Mesenchymal stem cell (in vitro differentiated cells and primary cell): ENCODE results near the gene PARD3.

ENCODE experiments used
- DNase-seq: peaks from one replicate; pipeline ENCODE4 v3.0.0-alpha.2; 2013
- H2AFZ ChIP-seq: one replicate; pipeline ENCODE4 v1.6.1; 2013; ENCODE audit warnings: low read depth, mild to moderate bottlenecking, control low read depth, inconsistent platforms, low read length, moderate library complexity
- H2AK5ac ChIP-seq: 2 replicates; pipeline ENCODE4 v1.6.1; 2013; ENCODE audit warnings: low read length, moderate library complexity, mild to moderate bottlenecking, inconsistent platforms; ENCODE audit not compliant: severe bottlenecking
- H2BK120ac ChIP-seq: one replicate; pipeline ENCODE4 v1.6.1; 2013; ENCODE audit warnings: low read depth, mild to moderate bottlenecking, inconsistent platforms, low read length, moderate library complexity
- H2BK12ac ChIP-seq, 2 experiments: one replicate each; pipeline ENCODE4 v1.6.1; 2013; ENCODE audit warnings: inconsistent platforms in 2 of 2, low read length in 2 of 2, mild to moderate bottlenecking in 2 of 2, moderate library complexity in 2 of 2, control low read depth in 1 of 2
- H2BK15ac ChIP-seq: one replicate; pipeline ENCODE4 v1.6.1; 2013; ENCODE audit warnings: mild to moderate bottlenecking, low read depth, inconsistent platforms; ENCODE audit not compliant: poor library complexity, severe bottlenecking
- H2BK5ac ChIP-seq: 2 replicates; pipeline ENCODE4 v1.6.1; 2013; ENCODE audit warnings: low read depth, mild to moderate bottlenecking, low read length, control low read depth, inconsistent platforms; ENCODE audit not compliant: poor library complexity, severe bottlenecking
- H3K14ac ChIP-seq, 2 experiments: one replicate each; pipeline ENCODE4 v1.6.1; 2013; ENCODE audit warnings: inconsistent platforms in 2 of 2, low read length in 2 of 2, control low read depth in 1 of 2, mild to moderate bottlenecking in 1 of 2, moderate library complexity in 1 of 2
- H3K18ac ChIP-seq, 2 experiments: one replicate each; pipeline ENCODE4 v1.6.1; 2013; ENCODE audit warnings: inconsistent platforms in 2 of 2, low read length in 2 of 2, control low read depth in 1 of 2, low read depth in 1 of 2, mild to moderate bottlenecking in 1 of 2
- H3K23ac ChIP-seq, 2 experiments: one replicate each; pipeline ENCODE4 v1.6.1; 2013; ENCODE audit warnings: inconsistent platforms in 2 of 2, low read length in 2 of 2, mild to moderate bottlenecking in 2 of 2, moderate library complexity in 2 of 2, control low read depth in 1 of 2
- H3K27ac ChIP-seq: 2 replicates; pipeline ENCODE4 v1.5.1; 2013; ENCODE audit warnings: mild to moderate bottlenecking, moderate library complexity, low read length, control low read depth, inconsistent platforms; ENCODE audit not compliant: poor library complexity, severe bottlenecking
- H3K27me3 ChIP-seq, 2 experiments: 2 replicates each; pipeline versions ENCODE4 v1.6.1 to v1.7.0; 2013; ENCODE audit warnings: low read length in 2 of 2, mild to moderate bottlenecking in 2 of 2, moderate library complexity in 2 of 2, control low read depth in 1 of 2, inconsistent platforms in 1 of 2; ENCODE audit not compliant: control insufficient read depth in 1 of 2, insufficient read depth in 1 of 2
- H3K36me3 ChIP-seq, 2 experiments: 2 replicates each; pipeline versions ENCODE4 v1.6.1 to v1.7.0; 2013; ENCODE audit warnings: low read length in 2 of 2, control low read depth in 1 of 2, inconsistent platforms in 1 of 2, low read depth in 1 of 2, mild to moderate bottlenecking in 1 of 2; ENCODE audit not compliant: insufficient read depth in 2 of 2, control insufficient read depth in 1 of 2
- H3K4ac ChIP-seq, 2 experiments: one replicate each; pipeline ENCODE4 v1.6.1; 2013; ENCODE audit warnings: inconsistent platforms in 2 of 2, low read length in 2 of 2, mild to moderate bottlenecking in 2 of 2, moderate library complexity in 2 of 2, control low read depth in 1 of 2, low read depth in 1 of 2
- H3K4me1 ChIP-seq: 2 replicates; pipeline ENCODE4 v1.6.1; 2013; ENCODE audit warnings: low read depth, low read length, control low read depth; ENCODE audit not compliant: control insufficient read depth, insufficient read depth
- H3K4me2 ChIP-seq: 2 replicates; pipeline ENCODE4 v1.6.1; 2013; ENCODE audit warnings: low read length, mild to moderate bottlenecking, inconsistent platforms; ENCODE audit not compliant: poor library complexity, severe bottlenecking
- H3K4me3 ChIP-seq, 2 experiments: 2 replicates each; pipeline versions ENCODE4 v1.5.1 to v1.7.0; 2013; ENCODE audit warnings: low read length in 2 of 2, mild to moderate bottlenecking in 2 of 2, control low read depth in 1 of 2, low read depth in 1 of 2; ENCODE audit not compliant: insufficient read depth in 1 of 2
- H3K79me1 ChIP-seq: replicated peaks from 2 replicates; pipeline ENCODE4 v1.6.1; 2013; ENCODE audit warnings: mild to moderate bottlenecking, control low read depth, low read length, inconsistent platforms; ENCODE audit not compliant: poor library complexity, severe bottlenecking
- H3K9ac ChIP-seq: 2 replicates; pipeline ENCODE4 v1.7.0; 2013; ENCODE audit warnings: mild to moderate bottlenecking, low read length, moderate library complexity
- H3K9me3 ChIP-seq: 2 replicates; pipeline ENCODE4 v1.7.0; 2013; ENCODE audit warnings: mild to moderate bottlenecking, low read length; ENCODE audit not compliant: control insufficient read depth
- H4K8ac ChIP-seq: one replicate; pipeline ENCODE4 v1.6.1; 2013; ENCODE audit warnings: inconsistent platforms, mild to moderate bottlenecking, low read length, moderate library complexity
- H4K91ac ChIP-seq: one replicate; pipeline ENCODE4 v1.6.1; 2013; ENCODE audit warnings: mild to moderate bottlenecking, low read length, inconsistent platforms
- WGBS: methylation state at CpG from one replicate; pipeline ENCODE4 v1.1.7; 2013; ENCODE audit warnings: mixed read lengths; 5-methylcytosine and 5-hydroxymethylcytosine counted together

Gene PARD3

DNA sequence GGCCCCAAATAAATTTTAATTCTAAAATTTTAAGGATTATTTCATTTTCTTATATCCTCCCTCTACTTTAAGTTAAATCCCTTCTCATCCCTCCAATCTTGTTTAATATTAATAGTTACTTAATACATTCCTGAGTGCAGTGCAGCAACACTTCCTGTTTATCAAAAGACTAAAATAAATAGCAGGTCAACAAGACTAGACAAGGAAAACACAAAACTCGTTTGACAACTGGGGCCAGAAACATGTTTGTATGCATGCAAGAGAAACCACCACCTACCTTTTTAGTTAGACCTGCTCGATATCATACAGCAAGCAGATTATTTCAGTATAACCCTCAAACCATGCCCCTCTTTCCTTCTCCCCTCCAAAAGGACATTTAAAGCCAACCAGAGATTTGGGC lies 95.8 kb downstream of the PARD3 start:
- H3K9ac ChIP-seq, result no peak overlapping the region
- H3K4me3 ChIP-seq, result no peak overlapping the region
- no peak overlapping the region for H2BK5ac ChIP-seq
- no peak overlapping the region for H4K8ac ChIP-seq
- H3K4me2 ChIP-seq, result no peak overlapping the region
- no peak overlapping the region for H3K14ac ChIP-seq
- no peak overlapping the region for H2BK120ac ChIP-seq
- no peak overlapping the region for H2BK15ac ChIP-seq
- WGBS, result 50% methylated on average over 2 of the region's 2 CpGs
- H3K4me1 ChIP-seq, result peaks cover 18% of the 10 kb centered on the region
- H3K79me1 ChIP-seq, result peaks cover 1% of the 10 kb centered on the region
- H2AK5ac ChIP-seq, result no peak overlapping the region
- H3K4ac ChIP-seq, result no peak overlapping the region
- H2BK12ac ChIP-seq, result no peak overlapping the region
- no peak overlapping the region for H4K91ac ChIP-seq
- H3K23ac ChIP-seq, result no peak overlapping the region
- DNase-seq, result peak; percentile 17
- H2AFZ ChIP-seq, result no peak overlapping the region
- no peak overlapping the region for H3K18ac ChIP-seq
- H3K27me3 ChIP-seq, result no peaks in the 10 kb centered on the region
- H3K9me3 ChIP-seq, result no peaks in the 10 kb centered on the region
- peak overlapping the region; percentile 51 for H3K27ac ChIP-seq
- no peaks in the 10 kb centered on the region for H3K36me3 ChIP-seq

DNA sequence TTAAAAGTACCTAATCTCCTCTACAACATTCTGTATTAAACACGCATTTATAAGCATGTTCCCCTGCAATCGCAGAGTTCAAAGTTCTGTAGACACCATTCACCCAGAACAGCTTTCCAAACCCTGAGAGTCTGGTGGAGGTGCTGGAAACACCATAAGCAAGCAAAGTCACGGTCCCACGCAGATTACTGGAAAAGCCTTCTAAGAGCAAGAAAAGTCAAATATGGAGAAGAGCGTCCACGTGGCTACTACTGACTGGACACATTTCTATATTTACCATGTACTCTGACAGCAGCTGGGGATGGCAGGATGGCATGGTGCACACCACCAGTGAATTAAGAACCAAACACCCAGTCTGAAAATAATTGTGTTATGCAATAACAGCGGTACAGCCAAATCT lies 97.7 kb downstream of the PARD3 start:
- H4K91ac ChIP-seq, result no peak overlapping the region
- 83% methylated on average over 7 of the region's 7 CpGs for WGBS

DNA sequence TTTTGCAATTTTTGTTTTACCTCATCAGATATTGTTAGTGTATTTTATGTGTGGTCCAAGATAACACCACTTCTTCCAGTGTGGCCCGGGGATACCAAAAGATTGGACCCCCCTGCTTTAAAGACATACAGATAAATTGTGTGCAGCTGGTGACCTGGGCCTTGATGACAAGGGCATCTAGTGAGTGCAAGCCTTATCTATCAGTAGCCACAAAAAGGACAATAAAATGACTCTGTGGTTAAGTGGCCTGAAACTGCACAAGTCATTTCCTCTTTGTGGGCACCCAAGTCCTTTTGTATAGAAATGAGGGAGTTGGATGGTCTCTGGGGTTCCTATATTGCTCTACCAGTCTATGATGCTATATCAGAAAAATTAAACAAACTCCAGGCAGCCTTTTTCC lies 98.1 kb downstream of the PARD3 start:
- no peak overlapping the region for H4K8ac ChIP-seq
- no peak overlapping the region for H2BK120ac ChIP-seq
- H2BK12ac ChIP-seq, result no peak overlapping the region
- peak overlapping the region in 1 of 2 experiments; percentile 11 for H3K18ac ChIP-seq
- H3K27me3 ChIP-seq, result no peaks in the 10 kb centered on the region
- 14% methylated on average over 1 of the region's 1 CpG for WGBS
- H2BK15ac ChIP-seq, result no peak overlapping the region
- no peak overlapping the region for H2AK5ac ChIP-seq
- no peaks in the 10 kb centered on the region for H3K9me3 ChIP-seq
- no peak overlapping the region for H4K91ac ChIP-seq
- no peak overlapping the region for H3K9ac ChIP-seq
- H2BK5ac ChIP-seq, result no peak overlapping the region
- H3K23ac ChIP-seq, result no peak overlapping the region
- H3K4me2 ChIP-seq, result no peak overlapping the region
- H3K4me3 ChIP-seq, result no peak overlapping the region
- H3K4me1 ChIP-seq, result peaks cover 18% of the 10 kb centered on the region
- H3K27ac ChIP-seq, result no peak overlapping the region
- H3K36me3 ChIP-seq, result no peaks in the 10 kb centered on the region
- H3K4ac ChIP-seq, result no peak overlapping the region
- DNase-seq, result peak; percentile 57
- peaks cover 3% of the 10 kb centered on the region for H3K79me1 ChIP-seq
- H3K14ac ChIP-seq, result no peak overlapping the region
- H2AFZ ChIP-seq, result no peak overlapping the region

More for the DNA sequence above, 97.7 kb downstream of the PARD3 start:
- Histone ChIP-seq H3K23ac (no peak overlapping the region), H2AFZ (no peak overlapping the region), H4K8ac (peak overlapping the region; percentile 3), H2BK12ac (peak overlapping the region; percentile 18 to 21), H3K4me3 (no peak overlapping the region), H2BK5ac (no peak overlapping the region), H3K79me1 (peaks cover 3% of the 10 kb centered on the region), H2BK120ac (no peak overlapping the region), H3K4me1 (peaks cover 20% of the 10 kb centered on the region), H2AK5ac (peak overlapping the region; percentile 26), H2BK15ac (no peak overlapping the region), H3K27ac (no peak overlapping the region), H3K4me2 (no peak overlapping the region), H3K9me3 (no peaks in the 10 kb centered on the region), H3K27me3 (no peaks in the 10 kb centered on the region), H3K9ac (no peak overlapping the region), H3K14ac (no peak overlapping the region), H3K4ac (peak overlapping the region in 1 of 2 experiments; percentile 77), H3K18ac (peak overlapping the region in 1 of 2 experiments; percentile 66), H3K36me3 (no peaks in the 10 kb centered on the region)
- peak; percentile 23 for DNase-seq

DNA sequence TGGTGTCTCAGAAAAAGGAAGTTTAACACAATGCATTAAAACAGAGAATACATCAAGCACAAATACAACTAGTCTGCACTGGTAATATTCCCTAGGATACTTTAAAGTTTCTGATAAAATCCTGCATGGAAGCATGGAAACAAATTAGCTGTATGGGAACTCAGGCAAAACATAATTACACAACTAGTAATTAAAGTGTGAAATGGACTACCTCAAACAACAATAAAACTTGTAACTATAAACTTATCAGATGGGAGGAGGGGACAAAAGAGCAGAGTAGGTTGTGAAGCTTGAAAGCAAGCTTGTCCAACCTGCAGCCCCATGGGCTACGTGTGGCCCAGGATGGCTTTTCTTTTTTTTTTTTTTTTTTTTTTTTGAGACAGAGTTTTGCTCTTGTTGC lies 98.9 kb downstream of the PARD3 start:
- H3K14ac ChIP-seq, result no peak overlapping the region
- peaks cover 14% of the 10 kb centered on the region for H3K4me1 ChIP-seq
- no peak overlapping the region for H3K4ac ChIP-seq
- no peak overlapping the region for H2BK120ac ChIP-seq
- H3K4me3 ChIP-seq, result no peak overlapping the region
- no peaks in the 10 kb centered on the region for H3K9me3 ChIP-seq
- no peak overlapping the region for H2AK5ac ChIP-seq
- H3K9ac ChIP-seq, result no peak overlapping the region
- no peaks in the 10 kb centered on the region for H3K27me3 ChIP-seq
- H2BK12ac ChIP-seq, result no peak overlapping the region
- H3K27ac ChIP-seq, result no peak overlapping the region
- no peak overlapping the region for H4K8ac ChIP-seq
- H3K79me1 ChIP-seq, result peaks cover 4% of the 10 kb centered on the region
- H3K4me2 ChIP-seq, result no peak overlapping the region
- no peak for DNase-seq
- no peak overlapping the region for H3K18ac ChIP-seq
- H2BK5ac ChIP-seq, result no peak overlapping the region
- WGBS, result no CpG with 5 or more reads among the region's 1 CpG
- H3K36me3 ChIP-seq, result no peaks in the 10 kb centered on the region
- no peak overlapping the region for H2BK15ac ChIP-seq
- H2AFZ ChIP-seq, result no peak overlapping the region
- H3K23ac ChIP-seq, result no peak overlapping the region
- H4K91ac ChIP-seq, result no peak overlapping the region
